DOHH2 (cell line): ENCODE data around the gene PROKR2.

Source experiments
- H3F3A ChIP-seq: fragments of 200-600 bp; sonication (generic), shearing (Covaris generic); 2 replicates; pipeline ENCODE4 v1.6.0; 2016; ENCODE audit warnings: antibody characterized with exemption, mild to moderate bottlenecking; ENCODE audit not compliant: control insufficient read depth, insufficient read depth
- H3K27ac ChIP-seq: fragments of 200-600 bp; sonication (generic); 2 replicates; pipeline ENCODE4 v1.5.1; 2014; ENCODE audit warnings: low read depth, mild to moderate bottlenecking, low read length, moderate library complexity
- H3K27me3 ChIP-seq: fragments of 200-600 bp; sonication (generic); 2 replicates; pipeline ENCODE4 v1.6.1; 2014; ENCODE audit warnings: mild to moderate bottlenecking, low read length, mixed read lengths; ENCODE audit not compliant: control insufficient read depth
- H3K36me3 ChIP-seq: fragments of 200-600 bp; sonication (generic); 2 replicates; pipeline ENCODE4 v1.6.1; 2014; ENCODE audit warnings: mild to moderate bottlenecking, low read length, moderate library complexity, mixed read lengths; ENCODE audit not compliant: control insufficient read depth
- H3K4me1 ChIP-seq: fragments of 200-600 bp; sonication (generic); 2 replicates; pipeline ENCODE4 v1.6.1; 2014; ENCODE audit warnings: mild to moderate bottlenecking, low read length, mixed read lengths; ENCODE audit not compliant: control insufficient read depth
- H3K4me2 ChIP-seq: fragments of 200-600 bp; sonication (generic); 2 replicates; pipeline ENCODE4 v1.6.0; 2014; ENCODE audit warnings: mild to moderate bottlenecking, low read length, moderate library complexity
- H3K4me3 ChIP-seq: fragments of 200-600 bp; sonication (generic); 2 replicates; pipeline ENCODE4 v1.5.1; 2014; ENCODE audit warnings: mild to moderate bottlenecking, low read length, mixed read lengths
- H3K79me2 ChIP-seq: fragments of 200-600 bp; sonication (generic); 2 replicates; pipeline ENCODE4 v1.6.1; 2014; ENCODE audit warnings: mild to moderate bottlenecking, low read length, mixed read lengths; ENCODE audit not compliant: control insufficient read depth
- H3K9me2 ChIP-seq: fragments of 200-600 bp; sonication (generic); replicated peaks from 2 replicates; pipeline ENCODE4 v1.6.1; 2014; ENCODE audit warnings: mild to moderate bottlenecking, low read length, mixed read lengths; ENCODE audit not compliant: control insufficient read depth
- H3K9me3 ChIP-seq: fragments of 200-600 bp; sonication (generic); 2 replicates; pipeline ENCODE4 v1.6.1; 2014; ENCODE audit warnings: antibody characterized with exemption, low read length, mixed read lengths; ENCODE audit not compliant: control insufficient read depth, insufficient read depth
- H4K20me1 ChIP-seq: fragments of 200-600 bp; sonication (generic); 2 replicates; pipeline ENCODE4 v1.6.0; 2014; ENCODE audit warnings: low read depth, mild to moderate bottlenecking, antibody characterized with exemption, low read length, moderate library complexity; ENCODE audit not compliant: control insufficient read depth, insufficient read depth
- CTCF ChIP-seq: fragments of 200-600 bp; sonication (generic); IDR thresholded peaks from one replicate; pipeline ENCODE4 v1.5.1; 2014; ENCODE audit warnings: antibody characterized with exemption, mild to moderate bottlenecking, low read depth, low read length; ENCODE audit not compliant: poor library complexity, severe bottlenecking
- EZH2phosphoT487 ChIP-seq: fragments of 200-600 bp; sonication (generic); IDR thresholded peaks from 2 replicates; pipeline ENCODE4 v1.6.1; 2017; ENCODE audit warnings: borderline replicate concordance, mild to moderate bottlenecking, antibody characterized with exemption, low read length, moderate library complexity, mixed read lengths

Gene PROKR2

DNA sequence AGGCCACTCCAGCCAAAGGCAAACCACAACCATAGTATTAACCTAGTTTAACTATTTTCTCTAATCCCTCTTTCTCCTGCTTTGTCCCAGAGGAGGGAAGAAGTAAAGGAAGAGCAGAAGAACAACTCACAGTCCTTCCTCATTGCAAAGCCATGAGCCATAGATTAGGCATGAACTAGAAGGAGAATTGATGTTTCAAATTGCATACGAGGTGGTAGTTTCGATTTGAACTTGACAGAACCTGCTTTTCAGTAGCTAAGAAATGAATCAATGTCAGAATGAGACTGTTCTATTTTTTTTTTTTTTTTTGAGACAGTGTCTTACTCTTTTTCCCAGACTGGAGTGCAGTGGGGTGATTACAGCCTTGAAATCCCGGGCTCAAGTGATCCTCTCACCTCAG is 48.3 kb downstream of the PROKR2 start:
- H3K4me2 ChIP-seq, result no peak overlapping the region
- H3K27ac ChIP-seq, result no peak overlapping the region
- TF ChIP-seq EZH2phosphoT487, result no peak
- no peaks in the 10 kb centered on the region for H3K9me2 ChIP-seq
- no peaks in the 10 kb centered on the region for H3F3A ChIP-seq
- peaks cover 16% of the 10 kb centered on the region; the same call in 1 of the 2 replicates for H3K27me3 ChIP-seq
- no peaks in the 10 kb centered on the region for H3K9me3 ChIP-seq
- no peaks in the 10 kb centered on the region for H3K79me2 ChIP-seq
- no peaks in the 10 kb centered on the region for H3K36me3 ChIP-seq
- H3K4me3 ChIP-seq, result no peak overlapping the region
- H4K20me1 ChIP-seq, result no peaks in the 10 kb centered on the region
- no peaks in the 10 kb centered on the region for H3K4me1 ChIP-seq

- Histone ChIP-seq H3K27me3 (peaks cover 20% of the 10 kb centered on the region), H3F3A (no peaks in the 10 kb centered on the region), H3K4me2 (no peak overlapping the region), H3K9me2 (no peaks in the 10 kb centered on the region), H3K4me1 (no peaks in the 10 kb centered on the region; the same call in 1 of the 2 replicates), H3K27ac (no peak overlapping the region), H3K4me3 (no peak overlapping the region), H4K20me1 (no peaks in the 10 kb centered on the region), H3K9me3 (no peaks in the 10 kb centered on the region), H3K79me2 (no peaks in the 10 kb centered on the region), H3K36me3 (no peaks in the 10 kb centered on the region)
- TF ChIP-seq CTCF (no peak), EZH2phosphoT487 (no peak)
Measured at GRCh38 chr20:5267092-5267491, 49.7 kb downstream of the PROKR2 start.
